ENCODE measurements around the gene GIMAP4. TPM values are rescaled to one million over a fixed set of nuclear protein-coding genes. Genes with fewer than 3 reads are reported as not detected.

Gene GIMAP4
- total RNA-seq, 1 experiment from 2014 or later, result not detected

GRCh38 chr7:150580638-150581394 lies 13.6 kb downstream of the GIMAP4 start:
- no peak overlapping the region for H2AFZ ChIP-seq
- DNase-seq, result no peak
- no peaks in the 10 kb centered on the region for H3K9me2 ChIP-seq (ENCODE audit: insufficient read depth)
- H3K4me1 ChIP-seq (replicated peaks; ENCODE audit: insufficient read depth), result no peaks in the 10 kb centered on the region
- intact Hi-C loops (cut with micrococcal nuclease; ENCODE audit: unreplicated experiment), result no loop called here
- H3F3A ChIP-seq (ENCODE audit: insufficient read depth, low read depth), result no peaks in the 10 kb centered on the region
- CTCF ChIA-PET, result no interaction called here
- H3K27ac ChIP-seq, result no peak overlapping the region
- H3K4me3 ChIP-seq, result no peak overlapping the region
- H3K27me3 ChIP-seq (ENCODE audit: insufficient read depth, low read depth), result peaks cover 40% of the 10 kb centered on the region; the same call in 1 of the 2 replicates
- H3K36me3 ChIP-seq (ENCODE audit: low read depth), result no peaks in the 10 kb centered on the region
- TF ChIP-seq CTCF (conservative IDR thresholded peaks at IDR 0.05), result no peak
- TF ChIP-seq EZH2 (IDR thresholded peaks at IDR 0.05; ENCODE audit: low read depth), result no peak
- POLR2A ChIA-PET (ENCODE audit: unreplicated experiment), result no interaction called here
- H3K79me2 ChIP-seq (ENCODE audit: low read depth), result no peaks in the 10 kb centered on the region
- no peaks in the 10 kb centered on the region for H4K20me1 ChIP-seq (ENCODE audit: insufficient read depth)
- H3K9me3 ChIP-seq (ENCODE audit: insufficient read depth, low read depth), result no peaks in the 10 kb centered on the region
- no TSS peak for BruUV-seq (replicated peaks)
- no peak overlapping the region for H3K4me2 ChIP-seq

- ChIA-PET CTCF (no interaction called here), POLR2A (ENCODE audit: unreplicated experiment) (no interaction called here)
- no peaks in the 10 kb centered on the region for H3K79me2 ChIP-seq (ENCODE audit: low read depth)
- H3K36me3 ChIP-seq (ENCODE audit: low read depth), result no peaks in the 10 kb centered on the region
- H3K4me3 ChIP-seq, result no peak overlapping the region
- no peaks in the 10 kb centered on the region for H3K9me2 ChIP-seq (ENCODE audit: insufficient read depth)
- no peaks in the 10 kb centered on the region for H3K4me1 ChIP-seq (replicated peaks; ENCODE audit: insufficient read depth)
- BruUV-seq (replicated peaks), result no TSS peak
- intact Hi-C loops (cut with micrococcal nuclease; ENCODE audit: unreplicated experiment), result no loop called here
- H3K4me2 ChIP-seq, result no peak overlapping the region
- no peaks in the 10 kb centered on the region for H3F3A ChIP-seq (ENCODE audit: insufficient read depth, low read depth)
- no peak overlapping the region for H3K27ac ChIP-seq
- no peak for DNase-seq
- H3K9me3 ChIP-seq (ENCODE audit: insufficient read depth, low read depth), result no peaks in the 10 kb centered on the region
- peaks cover 33% of the 10 kb centered on the region; the same call in 1 of the 2 replicates for H3K27me3 ChIP-seq (ENCODE audit: insufficient read depth, low read depth)
- no peak overlapping the region for H2AFZ ChIP-seq
- H4K20me1 ChIP-seq (ENCODE audit: insufficient read depth), result no peaks in the 10 kb centered on the region
- TF ChIP-seq EZH2 (IDR thresholded peaks at IDR 0.05; ENCODE audit: low read depth) (no peak), CTCF (conservative IDR thresholded peaks at IDR 0.05) (no peak)
These were observed 18.0 kb downstream of the GIMAP4 start for GRCh38 chr7:150585199-150585598.

- H2AFZ ChIP-seq, result no peak overlapping the region
- intact Hi-C loops (cut with micrococcal nuclease; ENCODE audit: unreplicated experiment), result no loop called here
- H3K27me3 ChIP-seq (ENCODE audit: insufficient read depth, low read depth), result peaks cover 33% of the 10 kb centered on the region; the same call in 1 of the 2 replicates
- no peaks in the 10 kb centered on the region for H3K79me2 ChIP-seq (ENCODE audit: low read depth)
- H3K36me3 ChIP-seq (ENCODE audit: low read depth), result no peaks in the 10 kb centered on the region
- ChIA-PET CTCF (no interaction called here), POLR2A (ENCODE audit: unreplicated experiment) (no interaction called here)
- no peaks in the 10 kb centered on the region for H3K9me3 ChIP-seq (ENCODE audit: insufficient read depth, low read depth)
- TF ChIP-seq CTCF (conservative IDR thresholded peaks at IDR 0.05) (no peak), EZH2 (IDR thresholded peaks at IDR 0.05; ENCODE audit: low read depth) (no peak)
- no peaks in the 10 kb centered on the region for H4K20me1 ChIP-seq (ENCODE audit: insufficient read depth)
- H3K4me1 ChIP-seq (replicated peaks; ENCODE audit: insufficient read depth), result no peaks in the 10 kb centered on the region
- no TSS peak for BruUV-seq (replicated peaks)
- no peak overlapping the region for H3K4me2 ChIP-seq
- DNase-seq, result no peak
- no peaks in the 10 kb centered on the region for H3K9me2 ChIP-seq (ENCODE audit: insufficient read depth)
- H3K4me3 ChIP-seq, result no peak overlapping the region
- H3K27ac ChIP-seq, result no peak overlapping the region
- no peaks in the 10 kb centered on the region for H3F3A ChIP-seq (ENCODE audit: insufficient read depth, low read depth)
These were observed 19.0 kb downstream of the GIMAP4 start for GRCh38 chr7:150586068-150586784.
